Caco-2 (cell line): Measurements from ENCODE around the gene CIZ1. TPM values are rescaled to one million over a fixed set of nuclear protein-coding genes. Genes with fewer than 3 reads are reported as not detected.
A peak's percentile ranks its signal among the peaks of the same experiment; 100 is the strongest.

Experiments used
- BruUV-seq: library from RNA; stranded (reverse); fragments of 400-500 nt; replicated peaks from 2 replicates; lab custom pipeline; 2021; lab: Mats Ljungman, UMichigan
- CTCF ChIA-PET: fragments of 300-600 bp; sonication (Branson Sonifier 250); formaldehyde crosslinking; loops from one replicate; lab custom pipeline; 2022; ENCODE audit warnings: antibody characterized with exemption; lab: Charles Lee
- POLR2A ChIA-PET: fragments of 300-600 bp; sonication (Branson Sonifier 250); formaldehyde crosslinking; loops from one replicate; lab custom pipeline; 2022; ENCODE audit warnings: antibody characterized with exemption; lab: Charles Lee
- DNase-seq, 2 experiments: peaks; one replicate each; pipeline versions ENCODE4 v3.0.0 to v3.0.0-alpha.2; 2020 to 2022
- H3K27me3 ChIP-seq: replicated peaks from 2 replicates; pipeline ENCODE4 v1.6.0; 2011; ENCODE audit warnings: low read length; ENCODE audit not compliant: control insufficient read depth, insufficient read depth
- H3K36me3 ChIP-seq: 2 replicates; pipeline ENCODE4 v1.5.1; 2011; ENCODE audit warnings: low read length; ENCODE audit not compliant: control insufficient read depth, insufficient read depth
- H3K4me1 ChIP-seq: fragments of 250-450 bp; sonication (Bioruptor Pico); 2 replicates; pipeline ENCODE4 v1.5.1; 2020; ENCODE audit warnings: mild to moderate bottlenecking
- H3K4me3 ChIP-seq: 2 replicates; pipeline ENCODE4 v1.5.1; 2011; ENCODE audit warnings: low read depth, mild to moderate bottlenecking, control low read depth, low read length
- H3K9me3 ChIP-seq: fragments of 250-450 bp; sonication (Bioruptor Pico); 2 replicates; pipeline ENCODE4 v1.5.1; 2020; ENCODE audit warnings: mild to moderate bottlenecking, moderate library complexity
- H3K27ac Mint-ChIP-seq: one replicate; pipeline ENCODE4 v1.8.0; 2022; ENCODE audit warnings: mixed read lengths; ENCODE audit not compliant: unreplicated experiment
- H3K27me3 Mint-ChIP-seq: one replicate; pipeline ENCODE4 v1.8.0; 2022; ENCODE audit warnings: mixed read lengths; ENCODE audit not compliant: insufficient read depth, unreplicated experiment
- H3K36me3 Mint-ChIP-seq: one replicate; pipeline ENCODE4 v1.8.0; 2022; ENCODE audit warnings: mild to moderate bottlenecking, mixed read lengths; ENCODE audit not compliant: insufficient read depth, unreplicated experiment
- H3K4me1 Mint-ChIP-seq: one replicate; pipeline ENCODE4 v1.8.0; 2022; ENCODE audit warnings: low read depth, mixed read lengths; ENCODE audit not compliant: unreplicated experiment
- H3K4me3 Mint-ChIP-seq: one replicate; pipeline ENCODE4 v1.8.0; 2022; ENCODE audit warnings: mild to moderate bottlenecking, moderate library complexity, mixed read lengths; ENCODE audit not compliant: unreplicated experiment
- H3K9me3 Mint-ChIP-seq: one replicate; pipeline ENCODE4 v1.8.0; 2022; ENCODE audit warnings: mixed read lengths; ENCODE audit not compliant: unreplicated experiment
- intact Hi-C: fragments of 100-400 bp; cut with micrococcal nuclease; formaldehyde crosslinking; loops from one replicate; pipeline ENCODE4 v1.10.0; 2022; ENCODE audit not compliant: unreplicated experiment
- total RNA-seq: library from RNA; stranded (reverse); gene quantifications from 2 replicates; pipeline ENCODE4 v1.2.3, GENCODE V29; 2022
- TF ChIP-seq, protein P1 (sequence below), 2 experiments: fragments of 200-600 bp in 1 of 2; IDR thresholded peaks; 1 replicate in 1 of 2; 2 replicates in 1 of 2; pipeline versions ENCODE4 v1.5.1 to v1.8.0; 2011 to 2022; ENCODE audit warnings: antibody characterized with exemption in 1 of 2, control low read depth in 1 of 2, inconsistent platforms in 1 of 2, low read depth in 1 of 2, low read length in 1 of 2, mild to moderate bottlenecking in 1 of 2, moderate library complexity in 1 of 2; ENCODE audit not compliant: insufficient read depth in 1 of 2, severe bottlenecking in 1 of 2, unreplicated experiment in 1 of 2

CIZ1 gene
- total RNA-seq, 1 experiment from 2014 or later, result 187 TPM

DNA sequence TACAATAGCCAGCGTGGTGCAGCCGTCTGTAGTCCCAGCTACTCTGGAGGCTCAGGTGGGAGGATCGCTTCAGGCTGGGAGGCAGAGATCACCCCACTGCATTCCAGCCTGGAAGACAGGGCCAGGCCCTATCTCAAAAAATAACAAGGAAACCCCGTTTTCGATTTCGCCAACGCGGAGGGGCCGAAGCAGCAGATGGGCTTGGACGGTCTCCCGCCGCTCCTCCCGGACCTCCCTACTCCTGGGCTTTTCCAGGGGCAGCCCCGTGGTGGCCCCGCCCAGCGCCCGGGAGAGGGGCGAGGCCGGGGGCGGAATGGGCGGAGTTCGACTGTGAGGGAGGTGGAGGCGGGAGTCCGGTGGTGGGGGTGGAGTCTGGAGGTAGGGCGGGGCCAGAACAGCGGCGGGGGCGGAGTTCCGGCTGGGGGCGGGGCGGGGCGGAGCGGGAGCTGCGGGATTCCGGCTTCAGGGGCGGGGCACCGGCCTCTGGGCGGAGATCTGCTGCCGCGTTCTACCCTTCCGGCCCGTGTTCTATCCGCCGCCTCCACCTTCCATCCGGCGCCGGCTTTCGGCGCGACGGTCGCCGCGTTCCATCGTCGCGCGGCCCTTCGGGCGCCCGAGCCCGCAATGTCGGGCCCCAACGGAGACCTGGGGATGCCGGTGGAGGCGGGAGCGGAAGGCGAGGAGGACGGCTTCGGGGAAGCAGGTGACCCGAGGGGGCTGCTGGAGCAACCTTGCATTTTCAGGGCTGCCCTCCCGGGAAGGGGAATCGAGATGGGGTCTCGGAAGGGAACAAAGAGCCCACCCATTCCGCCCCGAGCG is 31.4 kb downstream of the CIZ1 start, which contains the start of gene BBLN:
TSS of gene BBLN (plus strand) at position 482 of the 819 bp plus-strand sequence. CDS start at position 625, 143 bp downstream.
- ChIA-PET CTCF (interaction anchor here (0.5 to 1.1 kb wide), 12 partner anchors 9 to 399 kb away, joined by 3 to 5 read pairs (median 3); partner anchors contain the start of genes CERCAM and SWI5), POLR2A (interaction anchor here (0.5 to 1.6 kb wide), 5 partner anchors 9 to 877 kb away, joined by 3 to 6 read pairs (median 5); partner anchors contain the start of gene MIGA2)
- Mint-ChIP-seq H3K4me1 (no peaks in the 10 kb centered on the region), H3K9me3 (no peaks in the 10 kb centered on the region), H3K27ac (peak within 1 kb of the TSS; percentile 86), H3K27me3 (no peaks in the 10 kb centered on the region), H3K36me3 (peaks cover 26% of the 10 kb centered on the region), H3K4me3 (peak within 1 kb of the TSS; percentile 81)
- Histone ChIP-seq H3K27me3 (no peaks in the 10 kb centered on the region), H3K4me1 (peaks cover 8% of the 10 kb centered on the region; the same call in 1 of the 2 replicates), H3K9me3 (no peaks in the 10 kb centered on the region), H3K4me3 (peak within 1 kb of the TSS; percentile 58), H3K36me3 (no peaks in the 10 kb centered on the region)
- BruUV-seq, result no TSS peak
- TF ChIP-seq, protein P1, sequence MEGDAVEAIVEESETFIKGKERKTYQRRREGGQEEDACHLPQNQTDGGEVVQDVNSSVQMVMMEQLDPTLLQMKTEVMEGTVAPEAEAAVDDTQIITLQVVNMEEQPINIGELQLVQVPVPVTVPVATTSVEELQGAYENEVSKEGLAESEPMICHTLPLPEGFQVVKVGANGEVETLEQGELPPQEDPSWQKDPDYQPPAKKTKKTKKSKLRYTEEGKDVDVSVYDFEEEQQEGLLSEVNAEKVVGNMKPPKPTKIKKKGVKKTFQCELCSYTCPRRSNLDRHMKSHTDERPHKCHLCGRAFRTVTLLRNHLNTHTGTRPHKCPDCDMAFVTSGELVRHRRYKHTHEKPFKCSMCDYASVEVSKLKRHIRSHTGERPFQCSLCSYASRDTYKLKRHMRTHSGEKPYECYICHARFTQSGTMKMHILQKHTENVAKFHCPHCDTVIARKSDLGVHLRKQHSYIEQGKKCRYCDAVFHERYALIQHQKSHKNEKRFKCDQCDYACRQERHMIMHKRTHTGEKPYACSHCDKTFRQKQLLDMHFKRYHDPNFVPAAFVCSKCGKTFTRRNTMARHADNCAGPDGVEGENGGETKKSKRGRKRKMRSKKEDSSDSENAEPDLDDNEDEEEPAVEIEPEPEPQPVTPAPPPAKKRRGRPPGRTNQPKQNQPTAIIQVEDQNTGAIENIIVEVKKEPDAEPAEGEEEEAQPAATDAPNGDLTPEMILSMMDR (IDR thresholded peaks at IDR 0.05; ENCODE audit: insufficient read depth in 1 of 2, low read depth in 1 of 2, low read length in 1 of 2, severe bottlenecking in 1 of 2, unreplicated experiment in 1 of 2), result no peak
- DNase-seq, result peak; percentile 96 to 98
- intact Hi-C loops, result loop anchor here (2.0 kb wide), 1 partner anchor 31 kb away; no protein-coding TSS in a partner anchor

DNA sequence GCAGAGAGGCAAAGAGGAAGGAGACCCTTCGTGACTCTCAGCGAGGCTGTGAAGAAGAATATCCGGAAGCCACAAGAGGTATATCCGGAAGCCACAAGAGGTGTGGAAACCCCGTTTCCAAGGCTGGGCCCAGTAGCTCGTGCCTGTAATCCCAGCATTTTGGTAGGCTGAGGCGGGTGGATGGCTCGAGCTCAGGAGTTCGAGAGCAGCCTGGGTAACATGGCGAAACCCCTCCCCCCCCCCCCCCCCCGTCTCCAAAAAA is 31.9 kb downstream of the CIZ1 start:
- no peak for DNase-seq
- H3K4me1 Mint-ChIP-seq, result no peaks in the 10 kb centered on the region
- Histone ChIP-seq H3K4me1 (peaks cover 8% of the 10 kb centered on the region; the same call in 1 of the 2 replicates), H3K4me3 (peak overlapping the region; percentile 46), H3K9me3 (no peaks in the 10 kb centered on the region), H3K36me3 (no peaks in the 10 kb centered on the region), H3K27me3 (no peaks in the 10 kb centered on the region)
- BruUV-seq, result TSS peak; percentile 95
- H3K36me3 Mint-ChIP-seq, result peaks cover 21% of the 10 kb centered on the region
- ChIA-PET CTCF (interaction anchor here (0.6 to 1.1 kb wide), 6 partner anchors 9 to 297 kb away, joined by 3 to 5 read pairs (median 4); partner anchors contain the start of genes CERCAM and SWI5), POLR2A (interaction anchor here (0.5 to 1.6 kb wide), 5 partner anchors 9 to 877 kb away, joined by 3 to 6 read pairs (median 5); partner anchors contain the start of gene MIGA2)
- intact Hi-C loops, result no loop called here
- TF ChIP-seq, protein P1 (IDR thresholded peaks at IDR 0.05; ENCODE audit: insufficient read depth in 1 of 2, low read depth in 1 of 2, low read length in 1 of 2, severe bottlenecking in 1 of 2, unreplicated experiment in 1 of 2), result no peak
- peak overlapping the region; percentile 81 for H3K4me3 Mint-ChIP-seq
- H3K27ac Mint-ChIP-seq, result peak overlapping the region; percentile 86
- H3K27me3 Mint-ChIP-seq, result no peaks in the 10 kb centered on the region
- no peaks in the 10 kb centered on the region for H3K9me3 Mint-ChIP-seq

DNA sequence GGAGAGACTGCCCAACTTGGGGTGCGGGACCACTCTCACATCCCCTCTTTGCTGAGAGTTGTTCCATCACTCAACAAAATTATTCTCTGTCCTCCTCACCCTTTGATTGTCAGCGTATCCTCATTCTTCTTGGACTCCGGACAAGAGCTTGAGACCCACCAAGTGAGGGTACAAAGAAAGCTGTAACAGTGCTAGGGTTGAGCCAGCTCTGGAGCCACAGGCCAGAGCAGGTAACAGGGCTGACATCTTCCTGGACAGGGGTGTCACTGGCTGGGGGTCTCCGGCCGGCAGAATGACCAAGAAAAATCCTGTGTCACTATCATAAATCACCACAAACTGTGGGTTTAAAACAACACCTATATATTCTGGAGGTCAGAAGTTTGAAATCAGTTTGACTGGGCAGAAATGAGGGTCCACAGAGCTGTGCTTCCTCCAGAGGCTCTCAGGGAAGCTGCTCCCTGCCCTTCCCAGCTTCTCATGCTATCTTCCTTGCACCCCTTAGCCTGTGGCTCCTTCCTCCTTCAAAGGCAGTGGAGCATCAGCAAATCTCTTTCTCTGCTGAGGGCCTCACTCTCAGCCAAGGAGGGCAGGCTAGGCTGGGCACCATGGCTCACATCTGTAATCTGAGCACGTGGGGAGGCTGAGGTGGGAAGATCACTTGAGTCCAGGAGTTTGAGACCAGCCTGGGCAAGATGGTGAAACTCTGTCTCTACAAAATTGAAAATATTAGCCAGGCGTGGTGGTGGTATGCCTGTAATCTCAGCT is 35.5 kb downstream of the CIZ1 start:
- ChIA-PET POLR2A (no interaction called here), CTCF (no interaction called here)
- no peaks in the 10 kb centered on the region for H3K27me3 ChIP-seq
- no peak overlapping the region for H3K4me3 ChIP-seq
- no peak overlapping the region for H3K4me3 Mint-ChIP-seq
- H3K36me3 Mint-ChIP-seq, result no peaks in the 10 kb centered on the region
- no peaks in the 10 kb centered on the region for H3K9me3 ChIP-seq
- intact Hi-C loops, result no loop called here
- no peaks in the 10 kb centered on the region for H3K27me3 Mint-ChIP-seq
- no peaks in the 10 kb centered on the region for H3K4me1 Mint-ChIP-seq
- peak in 1 of 2 experiments; percentile 6 for DNase-seq
- TF ChIP-seq, protein P1 (IDR thresholded peaks at IDR 0.05; ENCODE audit: insufficient read depth in 1 of 2, low read depth in 1 of 2, low read length in 1 of 2, severe bottlenecking in 1 of 2, unreplicated experiment in 1 of 2), result no peak
- H3K36me3 ChIP-seq, result no peaks in the 10 kb centered on the region
- no peak overlapping the region for H3K27ac Mint-ChIP-seq
- no TSS peak for BruUV-seq
- peaks cover 5% of the 10 kb centered on the region; the same call in 1 of the 2 replicates for H3K4me1 ChIP-seq
- no peaks in the 10 kb centered on the region for H3K9me3 Mint-ChIP-seq
